Measurements from ENCODE around the gene ACSF3. TPM values are rescaled to one million over a fixed set of nuclear protein-coding genes. Genes with fewer than 3 reads are reported as not detected.

Gene ACSF3
- total and polyA plus RNA-seq, 2 donors (not counting 1 experiment from before 2014, with no cell fraction given) = 9.2 to 23.1 TPM

- peaks cover 32% of the 10 kb centered on the region for H3K79me2 ChIP-seq (ENCODE audit: control insufficient read depth, insufficient read depth, low read length)
- DNase-seq (ENCODE audit: low read depth in 2 of 2) = peak; percentile 9 to 27
These were observed 714 bp downstream of the ACSF3 start for GRCh38 chr16:89094252-89094879.

DNA sequence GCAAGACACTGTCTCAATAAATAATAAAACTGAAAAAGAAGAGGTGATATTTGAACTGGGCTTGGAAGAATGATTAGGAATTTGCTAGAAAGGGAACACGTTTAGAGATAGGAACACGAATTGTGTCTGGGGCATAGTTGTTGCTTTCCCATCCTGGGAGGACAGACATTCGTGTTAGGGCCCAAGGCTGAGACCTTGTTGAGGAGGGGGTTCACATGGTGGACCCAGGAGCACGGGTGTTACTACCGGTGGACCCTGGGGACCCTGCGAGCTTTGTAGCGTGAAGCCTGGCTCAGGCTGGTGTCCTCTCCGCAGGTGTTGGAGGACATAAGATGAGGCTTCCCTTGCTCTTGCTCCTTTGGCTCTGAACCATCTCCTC, 1.2 kb downstream of the ACSF3 start:
- TF ChIP-seq EZH2 (IDR thresholded peaks at IDR 0.05; ENCODE audit: low read length, missing control alignments) = no peak
- TF ChIP-seq, protein P1, sequence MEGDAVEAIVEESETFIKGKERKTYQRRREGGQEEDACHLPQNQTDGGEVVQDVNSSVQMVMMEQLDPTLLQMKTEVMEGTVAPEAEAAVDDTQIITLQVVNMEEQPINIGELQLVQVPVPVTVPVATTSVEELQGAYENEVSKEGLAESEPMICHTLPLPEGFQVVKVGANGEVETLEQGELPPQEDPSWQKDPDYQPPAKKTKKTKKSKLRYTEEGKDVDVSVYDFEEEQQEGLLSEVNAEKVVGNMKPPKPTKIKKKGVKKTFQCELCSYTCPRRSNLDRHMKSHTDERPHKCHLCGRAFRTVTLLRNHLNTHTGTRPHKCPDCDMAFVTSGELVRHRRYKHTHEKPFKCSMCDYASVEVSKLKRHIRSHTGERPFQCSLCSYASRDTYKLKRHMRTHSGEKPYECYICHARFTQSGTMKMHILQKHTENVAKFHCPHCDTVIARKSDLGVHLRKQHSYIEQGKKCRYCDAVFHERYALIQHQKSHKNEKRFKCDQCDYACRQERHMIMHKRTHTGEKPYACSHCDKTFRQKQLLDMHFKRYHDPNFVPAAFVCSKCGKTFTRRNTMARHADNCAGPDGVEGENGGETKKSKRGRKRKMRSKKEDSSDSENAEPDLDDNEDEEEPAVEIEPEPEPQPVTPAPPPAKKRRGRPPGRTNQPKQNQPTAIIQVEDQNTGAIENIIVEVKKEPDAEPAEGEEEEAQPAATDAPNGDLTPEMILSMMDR (conservative IDR thresholded peaks at IDR 0.05 in 1 of 2, IDR thresholded peaks at IDR 0.05 in 1 of 2; ENCODE audit: low read depth in 1 of 2, low read length in 2 of 2) = no peak

More at GRCh38 chr16:89094252-89094879, 714 bp downstream of the ACSF3 start:
- peak overlapping the region; percentile 77 for H3K4me2 ChIP-seq (ENCODE audit: extremely low read depth, insufficient read depth, low read length)
- H4K20me1 ChIP-seq (ENCODE audit: control insufficient read depth, extremely low read depth, insufficient read depth, low read length) = no peaks in the 10 kb centered on the region
- H2AFZ ChIP-seq (ENCODE audit: low read length) = peak overlapping the region; percentile 55
- no peaks in the 10 kb centered on the region for H3K9me3 ChIP-seq (ENCODE audit: control insufficient read depth, insufficient read depth, low read depth, low read length)
- peaks cover 5% of the 10 kb centered on the region for H3K4me1 ChIP-seq (ENCODE audit: control insufficient read depth, extremely low read depth, insufficient read depth, low read length)
- H3K9ac ChIP-seq (ENCODE audit: insufficient read depth, low read length) = peak overlapping the region; percentile 75
- peaks cover 5% of the 10 kb centered on the region for H3K27me3 ChIP-seq (ENCODE audit: control insufficient read depth, insufficient read depth, low read length)
- no peak for TF ChIP-seq EZH2 (IDR thresholded peaks at IDR 0.05; ENCODE audit: low read length, missing control alignments)
- TF ChIP-seq, protein P1 (conservative IDR thresholded peaks at IDR 0.05 in 1 of 2, IDR thresholded peaks at IDR 0.05 in 1 of 2; ENCODE audit: low read depth in 1 of 2, low read length in 2 of 2) = no peak
- peak overlapping the region; percentile 77 to 90 (median 79) for H3K4me3 ChIP-seq (replicated peaks in 1 of 4; ENCODE audit: control extremely low read depth in 1 of 4, insufficient read depth in 1 of 4, low read depth in 3 of 4, low read length in 4 of 4)
- peak overlapping the region; percentile 58 for H3K27ac ChIP-seq (ENCODE audit: insufficient read depth, low read length)
- H3K36me3 ChIP-seq (ENCODE audit: control insufficient read depth, insufficient read depth, low read length) = no peaks in the 10 kb centered on the region

GRCh38 chr16:89095491-89095951, 1.9 kb downstream of the ACSF3 start:
- Histone ChIP-seq H3K4me1 (ENCODE audit: control insufficient read depth, extremely low read depth, insufficient read depth, low read length) (peaks cover 5% of the 10 kb centered on the region), H3K9me3 (ENCODE audit: control insufficient read depth, insufficient read depth, low read depth, low read length) (no peaks in the 10 kb centered on the region), H3K27ac (ENCODE audit: insufficient read depth, low read length) (no peak overlapping the region), H3K27me3 (ENCODE audit: control insufficient read depth, insufficient read depth, low read length) (no peaks in the 10 kb centered on the region), H4K20me1 (ENCODE audit: control insufficient read depth, extremely low read depth, insufficient read depth, low read length) (no peaks in the 10 kb centered on the region), H3K79me2 (ENCODE audit: control insufficient read depth, insufficient read depth, low read length) (peaks cover 32% of the 10 kb centered on the region), H3K36me3 (ENCODE audit: control insufficient read depth, insufficient read depth, low read length) (no peaks in the 10 kb centered on the region), H3K9ac (ENCODE audit: insufficient read depth, low read length) (no peak overlapping the region), H3K4me2 (ENCODE audit: extremely low read depth, insufficient read depth, low read length) (no peak overlapping the region), H3K4me3 (replicated peaks in 1 of 4; ENCODE audit: control extremely low read depth in 1 of 4, insufficient read depth in 1 of 4, low read depth in 3 of 4, low read length in 4 of 4) (no peak overlapping the region), H2AFZ (ENCODE audit: low read length) (no peak overlapping the region)
- TF ChIP-seq, protein P1 (conservative IDR thresholded peaks at IDR 0.05 in 1 of 2, IDR thresholded peaks at IDR 0.05 in 1 of 2; ENCODE audit: low read depth in 1 of 2, low read length in 2 of 2) = no peak
- TF ChIP-seq EZH2 (IDR thresholded peaks at IDR 0.05; ENCODE audit: low read length, missing control alignments) = no peak
- DNase-seq (ENCODE audit: low read depth in 2 of 2) = no peak

More for the DNA sequence above, 1.2 kb downstream of the ACSF3 start:
- H3K27ac ChIP-seq (ENCODE audit: insufficient read depth, low read length) = no peak overlapping the region
- no peak overlapping the region for H2AFZ ChIP-seq (ENCODE audit: low read length)
- H3K36me3 ChIP-seq (ENCODE audit: control insufficient read depth, insufficient read depth, low read length) = no peaks in the 10 kb centered on the region
- H3K79me2 ChIP-seq (ENCODE audit: control insufficient read depth, insufficient read depth, low read length) = peaks cover 32% of the 10 kb centered on the region
- no peak overlapping the region for H3K9ac ChIP-seq (ENCODE audit: insufficient read depth, low read length)
- H4K20me1 ChIP-seq (ENCODE audit: control insufficient read depth, extremely low read depth, insufficient read depth, low read length) = no peaks in the 10 kb centered on the region
- peaks cover 5% of the 10 kb centered on the region for H3K4me1 ChIP-seq (ENCODE audit: control insufficient read depth, extremely low read depth, insufficient read depth, low read length)
- peaks cover 2% of the 10 kb centered on the region for H3K27me3 ChIP-seq (ENCODE audit: control insufficient read depth, insufficient read depth, low read length)
- DNase-seq (ENCODE audit: low read depth in 2 of 2) = no peak
- H3K4me3 ChIP-seq (replicated peaks in 1 of 4; ENCODE audit: control extremely low read depth in 1 of 4, insufficient read depth in 1 of 4, low read depth in 3 of 4, low read length in 4 of 4) = peak overlapping the region; percentile 77 to 90 (median 79)
- H3K9me3 ChIP-seq (ENCODE audit: control insufficient read depth, insufficient read depth, low read depth, low read length) = no peaks in the 10 kb centered on the region
- peak overlapping the region; percentile 77 for H3K4me2 ChIP-seq (ENCODE audit: extremely low read depth, insufficient read depth, low read length)

All from fibroblast of lung (primary cell).